ENCODE results near the gene KIAA1755. TPM values are rescaled to one million over a fixed set of nuclear protein-coding genes. Genes with fewer than 3 reads are reported as not detected.

KIAA1755 gene
- total RNA-seq, 4 donors from 2014 or later = 0.17 to 0.88 (median 0.46) TPM; not detected in 1

GRCh38 chr20:38208088-38208487, 52.4 kb downstream of the KIAA1755 start:
- TF ChIP-seq POLR2A (IDR thresholded peaks at IDR 0.05) (no peak), CTCF (IDR thresholded peaks at IDR 0.05) (no peak)
- peak in 1 of 2 donors; percentile 52 for DNase-seq (ENCODE audit: low spot score in 2 of 2)
- WGBS, 2 donors = 53 to 61% methylated on average over 1 of the region's 1 CpG
- no peak overlapping the region for H3K4me3 ChIP-seq (ENCODE audit: low read depth, poor library complexity, severe bottlenecking)
- intact Hi-C loops (cut with DNase I; ENCODE audit: low total_unique reads) = no loop called here

- TF ChIP-seq POLR2A (IDR thresholded peaks at IDR 0.05) (no peak), CTCF (IDR thresholded peaks at IDR 0.05) (no peak)
- intact Hi-C loops (cut with DNase I; ENCODE audit: low total_unique reads) = no loop called here
Measured at GRCh38 chr20:38207621-38208020, 52.9 kb downstream of the KIAA1755 start.

GRCh38 chr20:38205001-38205400, 55.5 kb downstream of the KIAA1755 start:
- 63 to 65% methylated on average over 3 of the region's 3 CpGs for WGBS, 2 donors
- no peak for DNase-seq (ENCODE audit: low spot score in 2 of 2)
- no peak overlapping the region for H3K4me3 ChIP-seq (ENCODE audit: low read depth, poor library complexity, severe bottlenecking)
- intact Hi-C loops (cut with DNase I; ENCODE audit: low total_unique reads) = no loop called here
- no peak for TF ChIP-seq POLR2A (IDR thresholded peaks at IDR 0.05)
- no peak for TF ChIP-seq CTCF (IDR thresholded peaks at IDR 0.05)

More at GRCh38 chr20:38207621-38208020, 52.9 kb downstream of the KIAA1755 start:
- 71 to 84% methylated on average over 2 of the region's 2 CpGs for WGBS, 2 donors
- no peak overlapping the region for H3K4me3 ChIP-seq (ENCODE audit: low read depth, poor library complexity, severe bottlenecking)
- no peak for DNase-seq (ENCODE audit: low spot score in 2 of 2)

- no peak for TF ChIP-seq CTCF (IDR thresholded peaks at IDR 0.05)
- no peak for TF ChIP-seq POLR2A (IDR thresholded peaks at IDR 0.05)
- 77 to 86% methylated on average over 2 of the region's 2 CpGs for WGBS, 2 donors
- intact Hi-C loops (cut with DNase I; ENCODE audit: low total_unique reads) = no loop called here
- no peak for DNase-seq (ENCODE audit: low spot score in 2 of 2)
- no peak overlapping the region for H3K4me3 ChIP-seq (ENCODE audit: low read depth, poor library complexity, severe bottlenecking)
Measured at GRCh38 chr20:38203981-38204357, 56.6 kb downstream of the KIAA1755 start.

- 58 to 63% methylated on average over 6 of the region's 6 CpGs for WGBS, 2 donors
- DNase-seq (ENCODE audit: low spot score in 2 of 2) = peak in 1 of 2 donors; percentile 64
- intact Hi-C loops (cut with DNase I; ENCODE audit: low total_unique reads) = no loop called here
- TF ChIP-seq POLR2A (IDR thresholded peaks at IDR 0.05) (no peak), CTCF (IDR thresholded peaks at IDR 0.05) (no peak)
- H3K4me3 ChIP-seq (ENCODE audit: low read depth, poor library complexity, severe bottlenecking) = no peak overlapping the region
Measured at GRCh38 chr20:38203337-38203980, 57.1 kb downstream of the KIAA1755 start.

- H3K4me3 ChIP-seq (ENCODE audit: low read depth, poor library complexity, severe bottlenecking) = no peak overlapping the region
- DNase-seq (ENCODE audit: low spot score in 2 of 2) = peak in 1 of 2 donors; percentile 62
- TF ChIP-seq POLR2A (IDR thresholded peaks at IDR 0.05) (no peak), CTCF (IDR thresholded peaks at IDR 0.05) (no peak)
- WGBS, 2 donors = 81 to 87% methylated on average over 8 of the region's 8 CpGs
- intact Hi-C loops (cut with DNase I; ENCODE audit: low total_unique reads) = no loop called here
Measured at GRCh38 chr20:38202982-38203293, 57.6 kb downstream of the KIAA1755 start.
